ENCODE data around the gene HTR3A.
"Not testable (repeated sequence)": the region's sequence is repeated elsewhere in the genome, so short reads cannot be mapped to it uniquely, and the experiment has no call there.

Gene HTR3A

DNA sequence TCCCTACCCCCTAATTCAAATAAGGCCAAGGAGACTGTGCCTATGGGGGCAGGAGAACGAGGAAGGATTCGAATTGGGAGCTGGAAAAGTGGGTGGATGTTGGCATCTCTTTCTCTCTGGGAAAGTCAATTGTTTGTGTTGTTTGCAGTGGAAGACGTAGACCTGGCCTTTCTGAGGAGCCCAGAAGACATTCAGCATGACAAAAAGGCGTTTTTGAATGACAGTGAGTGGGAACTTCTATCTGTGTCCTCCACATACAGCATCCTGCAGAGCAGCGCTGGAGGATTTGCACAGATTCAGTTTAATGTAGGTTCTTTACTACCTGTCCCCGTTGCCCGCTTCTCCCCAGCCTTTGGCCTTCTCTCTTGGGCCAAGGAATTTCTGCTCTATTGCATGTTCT, 42.1 kb upstream of the HTR3A start:
- H3K9ac ChIP-seq (ENCODE audit: low read length), result no peak overlapping the region
- no peaks in the 10 kb centered on the region for H4K20me1 ChIP-seq (ENCODE audit: low read depth, low read length)
- no peaks in the 10 kb centered on the region for H3K79me2 ChIP-seq (ENCODE audit: insufficient read depth, low read length)
- H3K9me3 ChIP-seq (ENCODE audit: insufficient read depth, low read length), result no peaks in the 10 kb centered on the region
- no peak overlapping the region for H3K4me2 ChIP-seq (ENCODE audit: low read depth, low read length, poor library complexity, severe bottlenecking)
- H3K27me3 ChIP-seq (ENCODE audit: low read length), result no peaks in the 10 kb centered on the region
- no peaks in the 10 kb centered on the region for H3F3A ChIP-seq (ENCODE audit: insufficient read depth)
- H3K36me3 ChIP-seq (ENCODE audit: low read length), result no peaks in the 10 kb centered on the region
- no peak for TF ChIP-seq EZH2phosphoT487 (conservative IDR thresholded peaks at IDR 0.05; ENCODE audit: low read length)
- TF ChIP-seq, protein P1, sequence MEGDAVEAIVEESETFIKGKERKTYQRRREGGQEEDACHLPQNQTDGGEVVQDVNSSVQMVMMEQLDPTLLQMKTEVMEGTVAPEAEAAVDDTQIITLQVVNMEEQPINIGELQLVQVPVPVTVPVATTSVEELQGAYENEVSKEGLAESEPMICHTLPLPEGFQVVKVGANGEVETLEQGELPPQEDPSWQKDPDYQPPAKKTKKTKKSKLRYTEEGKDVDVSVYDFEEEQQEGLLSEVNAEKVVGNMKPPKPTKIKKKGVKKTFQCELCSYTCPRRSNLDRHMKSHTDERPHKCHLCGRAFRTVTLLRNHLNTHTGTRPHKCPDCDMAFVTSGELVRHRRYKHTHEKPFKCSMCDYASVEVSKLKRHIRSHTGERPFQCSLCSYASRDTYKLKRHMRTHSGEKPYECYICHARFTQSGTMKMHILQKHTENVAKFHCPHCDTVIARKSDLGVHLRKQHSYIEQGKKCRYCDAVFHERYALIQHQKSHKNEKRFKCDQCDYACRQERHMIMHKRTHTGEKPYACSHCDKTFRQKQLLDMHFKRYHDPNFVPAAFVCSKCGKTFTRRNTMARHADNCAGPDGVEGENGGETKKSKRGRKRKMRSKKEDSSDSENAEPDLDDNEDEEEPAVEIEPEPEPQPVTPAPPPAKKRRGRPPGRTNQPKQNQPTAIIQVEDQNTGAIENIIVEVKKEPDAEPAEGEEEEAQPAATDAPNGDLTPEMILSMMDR (IDR thresholded peaks at IDR 0.05; ENCODE audit: insufficient read depth, low read length, poor library complexity, severe bottlenecking), result no peak
- H2AFZ ChIP-seq (ENCODE audit: low read depth, low read length, severe bottlenecking), result no peak overlapping the region
- H3K4me3 ChIP-seq (ENCODE audit: insufficient read depth, low read length, poor library complexity, severe bottlenecking), result no peak overlapping the region
- no peaks in the 10 kb centered on the region for H3K9me2 ChIP-seq (replicated peaks; ENCODE audit: insufficient read depth, low read length)
- no peak overlapping the region for H3K27ac ChIP-seq (ENCODE audit: low read depth, low read length)

DNA sequence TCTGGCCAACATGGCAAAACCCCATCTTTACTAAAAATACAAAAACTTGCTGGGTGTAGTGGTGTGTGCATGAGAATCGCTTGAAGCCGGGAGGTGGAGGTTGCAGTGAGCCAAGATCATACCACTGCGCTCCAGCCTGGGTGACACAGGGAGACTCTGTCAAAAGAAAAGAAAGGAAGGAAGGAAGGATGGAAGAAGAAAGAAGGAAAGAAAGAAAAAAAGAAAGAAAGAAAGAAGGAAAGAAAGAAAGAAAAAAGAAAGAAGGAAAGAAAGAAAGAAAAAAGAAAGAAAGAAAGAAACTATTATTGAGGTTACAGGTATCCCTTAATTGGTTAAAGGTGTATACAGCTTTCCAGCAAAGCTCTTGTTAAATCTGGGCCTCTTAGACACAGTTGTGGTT, 40.7 kb upstream of the HTR3A start:
- H3K27ac ChIP-seq (ENCODE audit: low read depth, low read length); H3K4me2 ChIP-seq (ENCODE audit: low read depth, low read length, poor library complexity, severe bottlenecking); H3K9me3 ChIP-seq (ENCODE audit: insufficient read depth, low read length); H3K9ac ChIP-seq (ENCODE audit: low read length); H4K20me1 ChIP-seq (ENCODE audit: low read depth, low read length); H3K27me3 ChIP-seq (ENCODE audit: low read length); H3K79me2 ChIP-seq (ENCODE audit: insufficient read depth, low read length); H3K36me3 ChIP-seq (ENCODE audit: low read length); H3K4me3 ChIP-seq (ENCODE audit: insufficient read depth, low read length, poor library complexity, severe bottlenecking); H3F3A ChIP-seq (ENCODE audit: insufficient read depth); H2AFZ ChIP-seq (ENCODE audit: low read depth, low read length, severe bottlenecking); H3K9me2 ChIP-seq (replicated peaks; ENCODE audit: insufficient read depth, low read length): not testable (repeated sequence)

DNA sequence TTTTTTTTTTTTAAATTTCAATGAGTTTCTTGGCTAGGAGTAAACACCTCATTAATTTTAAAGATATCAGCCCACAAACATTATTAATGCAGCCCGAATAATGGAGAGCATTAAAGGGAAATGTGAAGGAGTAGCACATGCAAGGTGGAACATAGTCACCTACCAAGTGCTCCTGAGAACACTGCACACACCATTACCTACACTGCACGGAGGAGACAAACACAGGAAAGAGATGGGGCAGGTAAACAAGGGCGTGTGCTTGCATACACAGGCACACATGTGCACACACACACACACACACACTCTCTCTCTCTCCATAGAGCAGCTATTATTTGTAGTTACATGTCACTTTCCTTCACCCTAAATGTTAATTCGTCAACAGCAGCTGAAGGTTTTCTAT, 40.1 kb upstream of the HTR3A start:
- H4K20me1 ChIP-seq (ENCODE audit: low read depth, low read length), result no peaks in the 10 kb centered on the region
- no peaks in the 10 kb centered on the region for H3F3A ChIP-seq (ENCODE audit: insufficient read depth)
- H3K9me3 ChIP-seq (ENCODE audit: insufficient read depth, low read length), result no peaks in the 10 kb centered on the region
- H3K27ac ChIP-seq (ENCODE audit: low read depth, low read length), result no peak overlapping the region
- H3K4me3 ChIP-seq (ENCODE audit: insufficient read depth, low read length, poor library complexity, severe bottlenecking), result no peak overlapping the region
- no peaks in the 10 kb centered on the region for H3K79me2 ChIP-seq (ENCODE audit: insufficient read depth, low read length)
- H3K9ac ChIP-seq (ENCODE audit: low read length), result no peak overlapping the region
- TF ChIP-seq, protein P1 (IDR thresholded peaks at IDR 0.05; ENCODE audit: insufficient read depth, low read length, poor library complexity, severe bottlenecking), result no peak
- no peak for TF ChIP-seq EZH2phosphoT487 (conservative IDR thresholded peaks at IDR 0.05; ENCODE audit: low read length)
- H3K4me2 ChIP-seq (ENCODE audit: low read depth, low read length, poor library complexity, severe bottlenecking), result no peak overlapping the region
- H3K9me2 ChIP-seq (replicated peaks; ENCODE audit: insufficient read depth, low read length), result no peaks in the 10 kb centered on the region
- no peak overlapping the region for H2AFZ ChIP-seq (ENCODE audit: low read depth, low read length, severe bottlenecking)
- H3K36me3 ChIP-seq (ENCODE audit: low read length), result no peaks in the 10 kb centered on the region
- H3K27me3 ChIP-seq (ENCODE audit: low read length), result no peaks in the 10 kb centered on the region

DNA sequence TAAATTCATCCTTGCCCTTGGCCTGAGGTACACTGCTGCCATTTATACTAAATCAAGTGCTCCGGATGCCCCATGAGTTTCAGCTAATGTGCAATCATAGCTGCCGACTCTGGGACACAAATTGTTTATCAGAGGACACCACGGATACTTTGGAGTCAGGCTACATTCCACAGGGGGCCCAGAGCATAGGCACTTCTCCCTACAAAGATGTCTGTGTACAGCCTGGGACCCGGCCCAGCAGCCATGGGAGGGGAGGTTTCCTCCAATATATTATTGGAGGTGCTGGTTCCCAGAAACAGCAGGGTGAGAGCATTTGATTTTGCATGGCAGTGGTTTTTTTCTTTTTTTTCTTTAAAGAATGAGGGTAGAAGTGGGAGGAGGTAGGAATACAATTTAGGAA, 39.0 kb upstream of the HTR3A start:
- H3K27me3 ChIP-seq (ENCODE audit: low read length), result no peaks in the 10 kb centered on the region
- no peaks in the 10 kb centered on the region for H3K9me3 ChIP-seq (ENCODE audit: insufficient read depth, low read length)
- no peaks in the 10 kb centered on the region for H3K36me3 ChIP-seq (ENCODE audit: low read length)
- no peaks in the 10 kb centered on the region for H3K9me2 ChIP-seq (replicated peaks; ENCODE audit: insufficient read depth, low read length)
- no peak overlapping the region for H2AFZ ChIP-seq (ENCODE audit: low read depth, low read length, severe bottlenecking)
- H3K27ac ChIP-seq (ENCODE audit: low read depth, low read length), result no peak overlapping the region
- no peak overlapping the region for H3K4me3 ChIP-seq (ENCODE audit: insufficient read depth, low read length, poor library complexity, severe bottlenecking)
- no peak overlapping the region for H3K4me2 ChIP-seq (ENCODE audit: low read depth, low read length, poor library complexity, severe bottlenecking)
- no peaks in the 10 kb centered on the region for H3K79me2 ChIP-seq (ENCODE audit: insufficient read depth, low read length)
- H4K20me1 ChIP-seq (ENCODE audit: low read depth, low read length), result no peaks in the 10 kb centered on the region
- TF ChIP-seq, protein P1 (IDR thresholded peaks at IDR 0.05; ENCODE audit: insufficient read depth, low read length, poor library complexity, severe bottlenecking), result no peak
- TF ChIP-seq EZH2phosphoT487 (conservative IDR thresholded peaks at IDR 0.05; ENCODE audit: low read length), result no peak
- no peak overlapping the region for H3K9ac ChIP-seq (ENCODE audit: low read length)
- no peaks in the 10 kb centered on the region for H3F3A ChIP-seq (ENCODE audit: insufficient read depth)

Data from SU-DHL-6 (cell line).